Measurements from ENCODE around the gene SCAP. TPM values are rescaled to one million over a fixed set of nuclear protein-coding genes. Genes with fewer than 3 reads are reported as not detected.

Gene SCAP
- total and polyA plus RNA-seq, 9 donors = 52.4 to 192 (median 80.9) TPM

DNA sequence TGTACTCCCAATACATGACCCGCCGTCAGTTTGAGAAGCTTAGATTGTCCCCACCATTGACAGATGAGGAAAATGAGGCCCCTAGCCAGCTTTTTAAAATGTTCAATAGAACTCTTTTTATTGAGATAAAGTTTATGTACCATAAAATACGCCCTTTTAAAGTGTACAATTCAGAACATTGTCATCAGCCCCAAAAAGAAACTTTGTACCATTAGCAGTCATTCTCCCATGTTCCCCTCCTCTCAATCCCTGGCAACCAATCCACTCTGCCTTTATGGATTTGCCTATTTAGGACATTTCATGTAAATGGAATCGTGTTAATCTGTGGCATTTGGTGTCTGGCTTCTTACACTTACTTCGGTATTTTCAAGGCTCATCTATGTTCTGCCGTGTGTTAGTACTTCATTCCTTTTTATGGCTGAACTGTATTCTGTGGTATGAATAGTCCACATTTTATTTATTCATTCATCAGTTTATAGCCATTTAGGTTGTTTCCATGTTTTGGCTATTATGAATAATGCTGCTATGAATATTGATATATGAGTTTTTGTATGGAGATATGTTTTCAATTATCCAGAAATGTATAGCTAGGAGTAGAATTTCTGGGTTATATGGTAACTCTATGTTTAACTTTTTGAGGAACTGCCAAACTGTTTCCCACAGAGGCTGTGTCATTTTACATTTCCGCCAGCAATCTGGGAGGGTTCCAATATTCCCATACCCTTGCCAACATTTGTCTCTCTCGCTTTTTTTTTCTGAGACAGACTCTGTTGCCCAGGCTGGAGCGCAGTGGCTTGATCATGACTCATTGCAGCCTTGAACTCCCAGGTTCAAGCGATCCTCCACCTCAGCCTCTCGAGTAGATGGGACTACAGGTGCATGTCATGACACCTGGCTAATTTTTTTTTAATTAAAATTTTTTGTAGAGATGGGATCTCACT is 110.3 kb downstream of the SCAP start:
- H3K27ac ChIP-seq = no peak overlapping the region

More for the DNA sequence above, 110.3 kb downstream of the SCAP start:
- no peak for DNase-seq
- no peak for TF ChIP-seq POLR2A (IDR thresholded peaks at IDR 0.05)
- no peak for TF ChIP-seq EP300 (IDR thresholded peaks at IDR 0.05)
- TF ChIP-seq CTCF (IDR thresholded peaks at IDR 0.05) = no peak
- Histone ChIP-seq H3K27me3 (no peaks in the 10 kb centered on the region), H3K4me1 (ENCODE audit: insufficient read depth) (no peaks in the 10 kb centered on the region), H3K9me3 (no peaks in the 10 kb centered on the region), H3K36me3 (no peaks in the 10 kb centered on the region), H3K4me3 (no peak overlapping the region)
- 61 to 70% (median 67%) methylated on average over 11 of the region's 11 CpGs for WGBS, 3 donors
- intact Hi-C loops (cut with DNase I) = no loop called here

Small RNAs within 50 kb of the gene (small RNA-seq; reads per million reads assigned to genes)
- not detected for gene AC099778.2

Other genes with a start within 250 kb of the SCAP start
- 10 to 100 TPM in 1 of 7 donors, 1 to 10 TPM in 6; 2.5 to 29.4 (median 4.5) TPM for gene KIF9, start 193.1 kb downstream of the SCAP start, total RNA-seq
- gene KIF9, start 193.1 kb downstream of the SCAP start, polyA plus RNA-seq = 1 to 10 TPM; 6.9 to 7.2 TPM
- 10 to 100 TPM in 5 of 7 donors, 1 to 10 TPM in 2; 6.2 to 23.7 (median 19.8) TPM for gene KLHL18, start 193.0 kb downstream of the SCAP start, total RNA-seq
- gene KLHL18, start 193.0 kb downstream of the SCAP start, polyA plus RNA-seq = 1 to 10 TPM; 6.5 to 7.9 TPM
- 10 to 100 TPM; 16.4 to 56.9 (median 44.4) TPM for gene PTPN23, start 94.9 kb downstream of the SCAP start, total RNA-seq
- gene PTPN23, start 94.9 kb downstream of the SCAP start, polyA plus RNA-seq = 10 to 100 TPM in 1 of 2 donors, 1 to 10 TPM in 1; 7.3 to 18.3 TPM
- gene ELP6, start 37.8 kb upstream of the SCAP start, total RNA-seq = 10 to 100 TPM; 20.1 to 30.3 (median 25.0) TPM
- gene ELP6, start 37.8 kb upstream of the SCAP start, polyA plus RNA-seq = 10 to 100 TPM; 24.6 to 32.8 TPM
- under 1 TPM in 5 of 7 donors, not detected in 2; 0.11 to 0.45 (median 0.30) TPM for gene CSPG5, start 102.9 kb upstream of the SCAP start, total RNA-seq
- gene CSPG5, start 102.9 kb upstream of the SCAP start, polyA plus RNA-seq = under 1 TPM; 0.22 to 0.42 TPM

Data from ovary (tissue), 9 donors.